Subcutaneous adipose tissue (tissue), 4 donors: ENCODE results near the gene RECK. TPM values are rescaled to one million over a fixed set of nuclear protein-coding genes. Genes with fewer than 3 reads are reported as not detected.

Source experiments
- CTCF ChIP-seq: fragments of 450-650 bp; IDR thresholded peaks from one replicate; pipeline ENCODE4 v1.5.1; 2016; ENCODE audit warnings: low read depth, mild to moderate bottlenecking, control low read depth, antibody characterized with exemption, moderate library complexity
- total RNA-seq, 4 donors: library from RNA; depleted of rRNA; stranded (reverse); fragments of >200 nt; gene quantifications; one replicate each; pipeline ENCODE4 v1.1.0, GENCODE V29; 2016

Gene RECK
- total RNA-seq, 4 donors from 2014 or later = 17.0 to 28.0 (median 21.2) TPM

GRCh38 chr9:36005891-36006290 lies 30.8 kb upstream of the RECK start:
- TF ChIP-seq CTCF = no peak

GRCh38 chr9:36006549-36007315 lies 30.0 kb upstream of the RECK start:
- no peak for TF ChIP-seq CTCF

GRCh38 chr9:36007316-36007708 lies 29.4 kb upstream of the RECK start:
- no peak for TF ChIP-seq CTCF

GRCh38 chr9:36007852-36008251 lies 28.9 kb upstream of the RECK start:
- no peak for TF ChIP-seq CTCF

GRCh38 chr9:36008774-36009300 lies 27.9 kb upstream of the RECK start:
- TF ChIP-seq CTCF = no peak

GRCh38 chr9:36011379-36011778 lies 25.3 kb upstream of the RECK start:
- no peak for TF ChIP-seq CTCF

GRCh38 chr9:36017278-36017677 lies 19.4 kb upstream of the RECK start:
- no peak for TF ChIP-seq CTCF
